ENCODE measurements around the gene CAMK4.
A peak's percentile ranks its signal among the peaks of the same experiment; 100 is the strongest.

CAMK4 gene

GRCh38 chr5:111366388-111366787 lies 142.2 kb downstream of the CAMK4 start:
- no peak for TF ChIP-seq CTCF (IDR thresholded peaks at IDR 0.05; ENCODE audit: unreplicated experiment in 3 of 3)

GRCh38 chr5:111367115-111367514 lies 142.9 kb downstream of the CAMK4 start:
- no peaks in the 10 kb centered on the region for H3K9me3 Mint-ChIP-seq
- no peaks in the 10 kb centered on the region for H3K27me3 Mint-ChIP-seq (ENCODE audit: low read depth)
- no peak for TF ChIP-seq CTCF (IDR thresholded peaks at IDR 0.05; ENCODE audit: unreplicated experiment in 3 of 3)
- H3K27ac Mint-ChIP-seq = no peak overlapping the region
- H3K36me3 Mint-ChIP-seq (ENCODE audit: low read depth) = no peaks in the 10 kb centered on the region
- H3K4me1 Mint-ChIP-seq = no peaks in the 10 kb centered on the region
- H3K4me3 Mint-ChIP-seq = no peak overlapping the region

More at GRCh38 chr5:111366388-111366787, 142.2 kb downstream of the CAMK4 start:
- Mint-ChIP-seq H3K27me3 (ENCODE audit: low read depth) (no peaks in the 10 kb centered on the region), H3K27ac (peak overlapping the region in 1 of 3 experiments; percentile 32), H3K4me3 (no peak overlapping the region), H3K36me3 (ENCODE audit: low read depth) (no peaks in the 10 kb centered on the region), H3K4me1 (no peaks in the 10 kb centered on the region), H3K9me3 (no peaks in the 10 kb centered on the region)

- H3K4me1 Mint-ChIP-seq = no peaks in the 10 kb centered on the region
- TF ChIP-seq CTCF (IDR thresholded peaks at IDR 0.05; ENCODE audit: unreplicated experiment in 3 of 3) = no peak
- H3K27ac Mint-ChIP-seq = no peak overlapping the region
- no peaks in the 10 kb centered on the region for H3K27me3 Mint-ChIP-seq (ENCODE audit: low read depth)
- H3K9me3 Mint-ChIP-seq = no peaks in the 10 kb centered on the region
- H3K36me3 Mint-ChIP-seq (ENCODE audit: low read depth) = no peaks in the 10 kb centered on the region
- H3K4me3 Mint-ChIP-seq = no peak overlapping the region
Observed at GRCh38 chr5:111372799-111373198, 148.6 kb downstream of the CAMK4 start.

GRCh38 chr5:111374380-111374779 lies 150.2 kb downstream of the CAMK4 start:
- Mint-ChIP-seq H3K9me3 (no peaks in the 10 kb centered on the region), H3K27ac (no peak overlapping the region), H3K27me3 (ENCODE audit: low read depth) (no peaks in the 10 kb centered on the region)

GRCh38 chr5:111375645-111376044 lies 151.5 kb downstream of the CAMK4 start:
- no peak overlapping the region for H3K27ac Mint-ChIP-seq
- H3K36me3 Mint-ChIP-seq (ENCODE audit: low read depth) = no peaks in the 10 kb centered on the region
- no peak overlapping the region for H3K4me3 Mint-ChIP-seq
- H3K27me3 Mint-ChIP-seq (ENCODE audit: low read depth) = no peaks in the 10 kb centered on the region
- no peak for TF ChIP-seq CTCF (IDR thresholded peaks at IDR 0.05; ENCODE audit: unreplicated experiment in 3 of 3)
- H3K9me3 Mint-ChIP-seq = no peaks in the 10 kb centered on the region
- no peaks in the 10 kb centered on the region for H3K4me1 Mint-ChIP-seq

More at GRCh38 chr5:111374380-111374779, 150.2 kb downstream of the CAMK4 start:
- TF ChIP-seq CTCF (IDR thresholded peaks at IDR 0.05; ENCODE audit: unreplicated experiment in 3 of 3) = no peak
- no peak overlapping the region for H3K4me3 Mint-ChIP-seq
- no peaks in the 10 kb centered on the region for H3K36me3 Mint-ChIP-seq (ENCODE audit: low read depth)
- no peaks in the 10 kb centered on the region for H3K4me1 Mint-ChIP-seq

GRCh38 chr5:111377306-111377705 lies 153.1 kb downstream of the CAMK4 start:
- no peak for TF ChIP-seq CTCF (IDR thresholded peaks at IDR 0.05; ENCODE audit: unreplicated experiment in 3 of 3)
- no peak overlapping the region for H3K4me3 Mint-ChIP-seq
- no peaks in the 10 kb centered on the region for H3K27me3 Mint-ChIP-seq (ENCODE audit: low read depth)
- no peaks in the 10 kb centered on the region for H3K4me1 Mint-ChIP-seq
- no peaks in the 10 kb centered on the region for H3K9me3 Mint-ChIP-seq
- no peaks in the 10 kb centered on the region for H3K36me3 Mint-ChIP-seq (ENCODE audit: low read depth)
- no peak overlapping the region for H3K27ac Mint-ChIP-seq
